Loucy (cell line): ENCODE measurements around the gene FADS2.

ENCODE experiments used
- CTCF ChIP-seq: fragments of 200-600 bp; sonication (generic); conservative IDR thresholded peaks from 2 replicates; pipeline ENCODE4 v1.5.1; 2014; ENCODE audit warnings: mild to moderate bottlenecking, antibody characterized with exemption, low read length
- EZH2phosphoT487 ChIP-seq: fragments of 200-600 bp; IDR thresholded peaks from 2 replicates; pipeline ENCODE4 v1.6.1; 2018; ENCODE audit warnings: antibody characterized with exemption, mild to moderate bottlenecking, moderate library complexity, borderline replicate concordance

- peak; percentile 55 for TF ChIP-seq CTCF
- TF ChIP-seq EZH2phosphoT487 = no peak
Measured at GRCh38 chr11:61816736-61817455, 11.2 kb upstream of the FADS2 start, which contains the start of gene FADS1.
